Esophagus squamous epithelium (tissue), 4 donors: ENCODE measurements around the gene NAT8L.

Source experiments
- CTCF ChIP-seq, 6 experiments: fragments of 450-650 bp in 4 of 6; fragments of 200-600 bp in 2 of 6; sonication (generic) in 2 of 6; IDR thresholded peaks; one replicate each; pipeline ENCODE4 v1.5.1; 2016 to 2019; ENCODE audit warnings: antibody characterized with exemption in 6 of 6, mild to moderate bottlenecking in 4 of 6, moderate library complexity in 4 of 6
- POLR2A ChIP-seq, 4 donors: fragments of 450-650 bp; IDR thresholded peaks; one replicate each; pipeline ENCODE4 v1.6.1; 2017; ENCODE audit warnings: antibody characterized with exemption in 4 of 4, mild to moderate bottlenecking in 4 of 4, moderate library complexity in 3 of 4

GRCh38 chr4:2043396-2044118, 15.6 kb upstream of the NAT8L start:
- TF ChIP-seq POLR2A (IDR thresholded peaks at IDR 0.05) (no peak), CTCF (IDR thresholded peaks at IDR 0.05) (no peak)
